A673 (cell line): ENCODE data around the gene STK32A. TPM values are rescaled to one million over a fixed set of nuclear protein-coding genes. Genes with fewer than 3 reads are reported as not detected.

Experiments
- BruUV-seq: library from RNA; stranded (reverse); fragments of 400-500 nt; replicated peaks from 2 replicates; lab custom pipeline; 2021; lab: Mats Ljungman, UMichigan
- CTCF ChIA-PET: fragments of 300-600 bp; sonication (Branson Sonifier 250); formaldehyde crosslinking; loops from one replicate; lab custom pipeline; 2022; ENCODE audit warnings: antibody characterized with exemption; lab: Charles Lee
- POLR2A ChIA-PET: fragments of 300-600 bp; sonication (Branson Sonifier 250); formaldehyde crosslinking; loops from one replicate; lab custom pipeline; 2022; ENCODE audit warnings: antibody characterized with exemption; ENCODE audit not compliant: low non-redundant PET; lab: Charles Lee
- DNase-seq: peaks from one replicate; pipeline ENCODE4 v3.0.0-alpha.2; 2015; ENCODE audit warnings: low spot score
- H3K27ac ChIP-seq: fragments of 200-600 bp; sonication (generic); 2 replicates; pipeline ENCODE4 v1.5.1; 2016; ENCODE audit warnings: mixed run types, low read depth, mild to moderate bottlenecking, mixed read lengths, antibody characterized with exemption, low read length; ENCODE audit not compliant: poor library complexity, severe bottlenecking
- H3K27me3 ChIP-seq: fragments of 200-600 bp; sonication (generic); replicated peaks from 2 replicates; pipeline ENCODE4 v1.6.1; 2017; ENCODE audit warnings: mixed run types, low read depth, mild to moderate bottlenecking, mixed read lengths, antibody characterized with exemption, low read length; ENCODE audit not compliant: insufficient read depth, poor library complexity
- H3K36me3 ChIP-seq: fragments of 200-600 bp; sonication (generic); 2 replicates; pipeline ENCODE4 v1.6.1; 2016; ENCODE audit warnings: mixed run types, mild to moderate bottlenecking, mixed read lengths, antibody characterized with exemption, low read length; ENCODE audit not compliant: insufficient read depth, poor library complexity, severe bottlenecking
- H3K4me1 ChIP-seq: fragments of 200-600 bp; sonication (generic); 2 replicates; pipeline ENCODE4 v1.6.1; 2017; ENCODE audit warnings: mixed run types, mild to moderate bottlenecking, mixed read lengths, antibody characterized with exemption, low read length; ENCODE audit not compliant: insufficient read depth, poor library complexity, severe bottlenecking
- H3K4me3 ChIP-seq: fragments of 200-600 bp; sonication (generic); 2 replicates; pipeline ENCODE4 v1.5.1; 2016; ENCODE audit warnings: low read depth, mixed run types, mild to moderate bottlenecking, mixed read lengths, low read length; ENCODE audit not compliant: poor library complexity, severe bottlenecking
- H3K9me3 ChIP-seq: fragments of 200-600 bp; sonication (generic); 2 replicates; pipeline ENCODE4 v1.6.1; 2016; ENCODE audit warnings: mixed run types, low read depth, mild to moderate bottlenecking, mixed read lengths, antibody characterized with exemption, low read length; ENCODE audit not compliant: poor library complexity, severe bottlenecking
- EZH2 ChIP-seq: fragments of 200-600 bp; sonication (generic); IDR thresholded peaks from 2 replicates; pipeline ENCODE4 v1.6.1; 2017; ENCODE audit warnings: borderline replicate concordance, low read depth, mild to moderate bottlenecking, mixed read lengths, antibody characterized with exemption, low read length; ENCODE audit not compliant: poor library complexity, severe bottlenecking
- intact Hi-C: fragments of 100-400 bp; cut with micrococcal nuclease; formaldehyde crosslinking; loops from one replicate; pipeline ENCODE4 v1.10.0; 2022; ENCODE audit not compliant: unreplicated experiment
- total RNA-seq: library from RNA; stranded (reverse); gene quantifications from 2 replicates; pipeline ENCODE4 v1.2.3, GENCODE V29; 2021
- TF ChIP-seq, protein P1 (sequence below): fragments of 300-800, 200-600 bp; sonication (generic); conservative IDR thresholded peaks from 2 replicates; pipeline ENCODE4 v1.5.1; 2017; ENCODE audit warnings: low read depth, mild to moderate bottlenecking, antibody characterized with exemption, low read length, moderate library complexity, mixed read lengths

The STK32A gene
- total RNA-seq, 1 experiment from 2014 or later, result not detected

DNA sequence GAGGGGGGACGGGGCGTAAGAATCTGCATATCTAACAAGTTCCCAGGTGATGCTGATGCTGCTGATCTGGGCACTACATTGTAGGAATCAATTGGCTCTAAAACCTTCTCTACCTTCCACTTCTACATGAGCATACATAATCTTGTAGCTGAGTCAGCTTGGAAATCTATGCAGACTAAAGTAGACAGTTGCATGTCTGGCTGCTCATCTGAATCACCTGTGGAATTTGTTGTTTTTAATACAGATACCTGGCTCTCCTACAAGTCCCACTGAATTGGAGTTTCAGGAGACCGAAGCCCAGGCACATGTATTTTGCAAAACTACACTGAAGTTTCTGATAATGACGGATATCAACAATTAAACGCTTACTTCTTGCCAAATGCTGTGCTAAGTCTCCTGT lies 113.6 kb downstream of the STK32A start:
- Histone ChIP-seq H3K36me3 (no peaks in the 10 kb centered on the region), H3K9me3 (no peaks in the 10 kb centered on the region), H3K4me3 (no peak overlapping the region), H3K27me3 (peaks cover 15% of the 10 kb centered on the region), H3K4me1 (no peaks in the 10 kb centered on the region), H3K27ac (no peak overlapping the region)
- no peak for DNase-seq
- intact Hi-C loops, result no loop called here
- TF ChIP-seq EZH2, result no peak
- TF ChIP-seq, protein P1, sequence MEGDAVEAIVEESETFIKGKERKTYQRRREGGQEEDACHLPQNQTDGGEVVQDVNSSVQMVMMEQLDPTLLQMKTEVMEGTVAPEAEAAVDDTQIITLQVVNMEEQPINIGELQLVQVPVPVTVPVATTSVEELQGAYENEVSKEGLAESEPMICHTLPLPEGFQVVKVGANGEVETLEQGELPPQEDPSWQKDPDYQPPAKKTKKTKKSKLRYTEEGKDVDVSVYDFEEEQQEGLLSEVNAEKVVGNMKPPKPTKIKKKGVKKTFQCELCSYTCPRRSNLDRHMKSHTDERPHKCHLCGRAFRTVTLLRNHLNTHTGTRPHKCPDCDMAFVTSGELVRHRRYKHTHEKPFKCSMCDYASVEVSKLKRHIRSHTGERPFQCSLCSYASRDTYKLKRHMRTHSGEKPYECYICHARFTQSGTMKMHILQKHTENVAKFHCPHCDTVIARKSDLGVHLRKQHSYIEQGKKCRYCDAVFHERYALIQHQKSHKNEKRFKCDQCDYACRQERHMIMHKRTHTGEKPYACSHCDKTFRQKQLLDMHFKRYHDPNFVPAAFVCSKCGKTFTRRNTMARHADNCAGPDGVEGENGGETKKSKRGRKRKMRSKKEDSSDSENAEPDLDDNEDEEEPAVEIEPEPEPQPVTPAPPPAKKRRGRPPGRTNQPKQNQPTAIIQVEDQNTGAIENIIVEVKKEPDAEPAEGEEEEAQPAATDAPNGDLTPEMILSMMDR, result no peak
- BruUV-seq, result no TSS peak
- POLR2A ChIA-PET, result no interaction called here
- CTCF ChIA-PET, result no interaction called here

DNA sequence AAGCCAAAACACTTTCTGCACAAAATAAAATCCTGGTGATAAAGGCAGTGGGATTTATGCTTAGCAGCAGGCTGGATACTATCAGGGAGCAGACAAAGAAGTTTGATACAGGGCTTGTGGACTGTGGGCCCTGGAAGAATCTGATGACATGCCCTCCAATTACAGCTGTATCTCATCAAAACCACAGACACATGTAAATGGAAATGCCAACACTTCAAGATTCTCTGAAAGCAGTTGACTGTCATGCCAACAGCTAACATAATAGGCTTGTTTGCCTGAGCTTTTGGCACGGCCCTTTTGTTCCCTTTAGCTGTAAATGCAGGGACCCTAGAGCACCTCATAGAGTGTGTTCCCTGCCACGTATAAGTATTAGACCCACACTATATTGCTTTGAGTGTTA lies 114.4 kb downstream of the STK32A start:
- ChIA-PET POLR2A (interaction anchor here (0.6 kb wide), 1 partner anchor 91 kb away, joined by 4 read pairs; no protein-coding TSS in a partner anchor), CTCF (no interaction called here)
- no peaks in the 10 kb centered on the region for H3K4me1 ChIP-seq
- no peaks in the 10 kb centered on the region for H3K36me3 ChIP-seq
- H3K9me3 ChIP-seq, result no peaks in the 10 kb centered on the region
- peaks cover 18% of the 10 kb centered on the region for H3K27me3 ChIP-seq
- intact Hi-C loops, result no loop called here
- no TSS peak for BruUV-seq
- TF ChIP-seq, protein P1, result no peak
- TF ChIP-seq EZH2, result no peak
- no peak for DNase-seq
- H3K27ac ChIP-seq, result no peak overlapping the region
- no peak overlapping the region for H3K4me3 ChIP-seq

DNA sequence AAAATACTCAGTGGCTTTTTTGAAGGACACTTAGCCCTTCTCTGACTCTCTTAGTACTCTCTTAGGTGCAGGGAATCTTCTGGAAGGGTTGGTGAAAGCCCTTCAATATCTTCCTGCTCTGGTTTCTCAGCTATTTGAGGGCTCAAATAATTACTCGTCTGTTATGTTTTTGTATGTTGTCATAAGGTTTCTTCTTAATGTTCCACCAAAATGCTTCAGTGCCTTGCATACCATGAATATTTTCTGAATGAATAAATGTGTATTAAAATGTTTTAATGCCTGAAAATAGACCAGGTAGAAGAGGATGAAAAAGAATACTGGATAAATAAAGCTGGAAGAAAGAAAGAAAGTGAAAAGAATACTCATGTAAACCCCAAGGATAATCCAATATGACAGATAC lies 124.3 kb downstream of the STK32A start:
- ChIA-PET CTCF (no interaction called here), POLR2A (no interaction called here)
- intact Hi-C loops, result no loop called here
- no peak for TF ChIP-seq EZH2
- TF ChIP-seq, protein P1, result no peak
- H3K4me3 ChIP-seq, result no peak overlapping the region
- DNase-seq, result no peak
- H3K27me3 ChIP-seq, result peaks cover 38% of the 10 kb centered on the region
- H3K9me3 ChIP-seq, result no peaks in the 10 kb centered on the region
- no TSS peak for BruUV-seq
- H3K4me1 ChIP-seq, result no peaks in the 10 kb centered on the region
- H3K36me3 ChIP-seq, result no peaks in the 10 kb centered on the region
- H3K27ac ChIP-seq, result no peak overlapping the region
